ENCODE results near the gene NUBPL.

The NUBPL gene, protein sequence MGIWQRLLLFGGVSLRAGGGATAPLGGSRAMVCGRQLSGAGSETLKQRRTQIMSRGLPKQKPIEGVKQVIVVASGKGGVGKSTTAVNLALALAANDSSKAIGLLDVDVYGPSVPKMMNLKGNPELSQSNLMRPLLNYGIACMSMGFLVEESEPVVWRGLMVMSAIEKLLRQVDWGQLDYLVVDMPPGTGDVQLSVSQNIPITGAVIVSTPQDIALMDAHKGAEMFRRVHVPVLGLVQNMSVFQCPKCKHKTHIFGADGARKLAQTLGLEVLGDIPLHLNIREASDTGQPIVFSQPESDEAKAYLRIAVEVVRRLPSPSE

DNA sequence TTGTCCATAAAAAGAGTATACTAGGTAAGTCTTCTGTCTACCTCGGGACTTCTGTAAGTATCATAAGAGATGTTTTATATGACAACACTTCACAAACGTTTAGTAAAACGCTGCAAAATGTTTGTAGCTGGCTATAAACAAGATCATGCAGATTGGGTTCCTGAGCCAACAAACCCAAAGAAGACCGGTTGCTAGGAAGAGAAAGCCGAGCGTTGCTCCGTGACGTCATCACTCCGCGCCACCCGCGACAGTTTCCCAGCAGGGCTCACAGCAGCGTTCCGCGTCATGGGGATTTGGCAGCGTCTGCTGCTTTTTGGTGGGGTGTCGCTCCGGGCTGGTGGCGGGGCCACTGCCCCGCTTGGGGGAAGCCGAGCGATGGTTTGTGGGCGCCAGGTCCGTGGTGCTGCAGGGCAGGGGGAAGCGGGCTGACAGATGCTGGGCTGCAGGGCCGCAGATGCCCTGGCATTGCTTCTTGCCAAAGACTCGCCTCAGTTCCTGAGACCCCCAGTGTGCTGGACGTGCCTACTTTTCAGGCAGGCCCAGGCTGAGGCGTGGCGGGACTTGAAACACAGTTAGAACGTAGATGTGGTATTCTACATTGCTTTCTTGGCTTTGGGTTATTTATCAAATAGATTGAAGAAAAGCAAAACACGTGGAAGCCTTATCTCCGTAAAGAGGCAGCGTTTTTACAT, at the start of gene NUBPL:
TSS of gene NUBPL (plus strand) at position 250 of the 692 bp plus-strand sequence. CDS start at position 286, 36 bp downstream.
- intact Hi-C loops (cut with DNase I) = loop anchor here (2.0 to 10.0 kb wide), 2 partner anchors 104 to 514 kb away; partner anchors contain the start of genes ARHGAP5 and DTD2
- DNase-seq = peak; percentile 92 to 99 (median 94)

DNA sequence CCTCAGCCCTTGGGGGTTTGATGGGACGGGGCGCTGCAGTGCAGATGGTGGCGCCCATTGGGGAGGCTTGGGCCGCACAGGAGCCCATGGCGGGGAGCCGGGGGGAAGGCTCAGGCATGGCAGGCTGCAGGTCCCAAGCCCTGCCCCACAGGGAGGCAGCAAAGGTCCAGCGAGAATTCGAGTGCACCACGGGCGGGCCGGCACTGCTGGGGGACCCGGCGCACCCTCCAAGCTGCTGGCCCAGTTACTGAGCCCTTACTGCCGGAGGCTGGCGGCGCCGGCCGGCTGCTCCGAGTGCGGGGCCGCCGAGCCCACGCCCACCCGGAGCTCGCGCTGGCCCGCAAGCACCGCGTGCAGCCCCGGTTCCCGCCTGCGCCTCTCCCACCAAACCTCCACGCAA, 34.1 kb upstream of the NUBPL start:
- DNase-seq = no peak
- intact Hi-C loops (cut with DNase I) = no loop called here

DNA sequence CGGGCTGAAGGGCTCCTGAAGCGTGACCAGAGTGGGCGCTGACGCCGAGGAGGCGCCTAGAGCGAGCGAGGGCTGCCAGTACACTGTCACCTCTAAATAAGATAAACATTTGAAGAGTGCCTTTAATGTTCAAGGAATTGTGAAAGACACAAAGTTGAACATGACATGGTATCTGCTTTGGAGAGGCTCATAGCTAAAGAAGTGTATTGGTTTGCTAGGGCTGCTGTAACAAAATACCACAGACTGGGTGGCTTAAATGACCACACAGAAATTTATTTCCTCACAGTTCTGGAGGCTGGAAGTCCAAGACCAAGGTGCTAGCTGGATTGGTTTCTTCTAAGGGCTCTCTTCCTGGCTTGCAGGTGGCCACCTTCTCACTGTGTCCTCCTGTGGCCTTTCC, 33.7 kb upstream of the NUBPL start:
- DNase-seq = no peak

DNA sequence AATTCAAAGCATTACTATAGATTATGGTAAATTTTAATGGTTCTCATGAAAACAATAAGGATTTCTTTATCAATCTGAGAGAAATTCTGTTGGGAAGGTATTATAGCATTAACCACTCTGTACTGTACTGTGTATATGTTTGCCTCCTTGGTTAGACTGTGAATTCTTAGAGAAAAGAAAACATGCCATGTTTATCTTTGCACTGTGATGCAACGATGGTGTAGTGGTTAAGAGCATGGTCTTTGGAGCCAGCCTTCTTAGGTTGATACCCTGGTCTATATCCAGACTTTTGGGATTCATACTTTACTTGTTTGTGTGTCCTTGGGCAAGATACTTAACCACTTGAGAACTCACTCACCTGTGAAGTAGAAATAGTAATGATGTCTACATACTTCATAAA, 32.2 kb upstream of the NUBPL start:
- no peak for DNase-seq
- intact Hi-C loops (cut with DNase I) = no loop called here

More for the DNA sequence above, 33.7 kb upstream of the NUBPL start:
- intact Hi-C loops (cut with DNase I) = no loop called here

DNA sequence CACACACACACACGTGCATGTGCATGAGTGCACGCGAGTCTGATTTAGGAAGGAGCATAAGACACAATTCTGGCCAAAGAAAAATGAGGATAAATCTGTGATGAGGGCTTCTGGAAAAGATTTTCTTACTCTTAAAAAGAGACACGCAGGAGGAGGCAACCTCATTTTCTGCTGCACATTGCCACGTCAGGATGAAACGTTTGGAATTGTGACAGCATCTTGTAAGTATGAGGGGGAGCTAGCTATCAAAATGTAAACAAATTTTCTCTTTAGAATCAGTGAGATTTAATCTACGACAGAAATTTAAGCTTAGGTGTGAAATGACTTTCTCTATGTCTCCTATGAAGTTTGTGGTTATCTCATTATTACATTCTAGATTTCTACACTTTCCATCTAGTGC, 31.1 kb upstream of the NUBPL start:
- intact Hi-C loops (cut with DNase I) = no loop called here
- DNase-seq = no peak

DNA sequence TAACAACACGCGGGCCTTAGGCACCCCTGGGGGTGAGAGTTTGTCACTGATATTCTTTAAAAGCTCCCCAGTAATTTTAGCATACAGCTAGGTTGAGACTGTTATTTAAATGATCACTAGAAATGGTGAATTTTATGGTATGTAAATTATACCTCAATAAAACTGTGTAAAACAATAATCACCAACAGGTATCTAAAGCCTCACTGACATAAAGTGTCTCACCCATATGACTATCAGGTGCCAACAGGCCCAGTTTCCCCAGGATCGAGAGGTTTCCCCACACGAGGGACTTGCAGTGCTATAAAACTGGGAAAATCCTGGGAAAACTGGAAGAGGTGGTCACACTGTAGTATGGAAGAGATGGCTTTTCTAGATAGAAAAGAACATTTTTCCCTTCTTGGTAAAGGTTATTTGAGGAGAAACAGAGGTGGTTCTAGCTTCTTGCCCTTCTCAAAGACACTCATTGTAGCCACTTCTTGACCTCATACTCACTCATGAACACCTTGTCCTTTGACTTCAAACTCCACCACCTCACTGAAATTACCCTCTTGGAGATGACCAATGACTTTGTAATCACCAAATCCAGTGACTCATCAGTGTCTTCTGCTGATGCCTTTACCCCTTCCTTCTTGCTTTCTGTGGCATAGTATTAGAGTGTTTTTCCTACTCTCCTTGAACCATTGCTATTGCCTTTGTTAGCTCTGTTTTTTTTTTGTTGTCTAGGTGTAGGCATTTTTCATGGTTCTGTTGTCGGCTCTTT, 24.8 kb upstream of the NUBPL start:
- intact Hi-C loops (cut with DNase I) = no loop called here
- DNase-seq = no peak

DNA sequence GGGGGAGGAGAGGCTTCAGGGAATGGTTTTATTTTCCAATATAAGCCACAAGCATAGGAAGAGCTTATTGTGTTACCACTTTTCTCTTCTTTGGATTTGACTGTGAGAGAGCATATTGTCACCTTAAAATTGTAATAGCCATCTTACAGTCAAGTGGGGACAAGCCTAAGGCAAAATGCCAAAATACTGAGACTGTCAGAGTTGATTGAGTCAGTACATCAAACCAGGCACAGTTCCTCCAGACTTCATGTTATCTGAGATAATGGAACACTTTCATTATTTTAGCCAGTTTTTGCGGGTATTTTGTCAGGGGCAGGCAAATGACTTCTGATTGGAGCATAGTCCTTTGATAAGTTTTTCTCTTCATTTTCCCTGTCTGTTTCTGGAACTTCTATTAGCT, 19.5 kb upstream of the NUBPL start:
- DNase-seq = no peak
- intact Hi-C loops (cut with DNase I) = no loop called here

DNA sequence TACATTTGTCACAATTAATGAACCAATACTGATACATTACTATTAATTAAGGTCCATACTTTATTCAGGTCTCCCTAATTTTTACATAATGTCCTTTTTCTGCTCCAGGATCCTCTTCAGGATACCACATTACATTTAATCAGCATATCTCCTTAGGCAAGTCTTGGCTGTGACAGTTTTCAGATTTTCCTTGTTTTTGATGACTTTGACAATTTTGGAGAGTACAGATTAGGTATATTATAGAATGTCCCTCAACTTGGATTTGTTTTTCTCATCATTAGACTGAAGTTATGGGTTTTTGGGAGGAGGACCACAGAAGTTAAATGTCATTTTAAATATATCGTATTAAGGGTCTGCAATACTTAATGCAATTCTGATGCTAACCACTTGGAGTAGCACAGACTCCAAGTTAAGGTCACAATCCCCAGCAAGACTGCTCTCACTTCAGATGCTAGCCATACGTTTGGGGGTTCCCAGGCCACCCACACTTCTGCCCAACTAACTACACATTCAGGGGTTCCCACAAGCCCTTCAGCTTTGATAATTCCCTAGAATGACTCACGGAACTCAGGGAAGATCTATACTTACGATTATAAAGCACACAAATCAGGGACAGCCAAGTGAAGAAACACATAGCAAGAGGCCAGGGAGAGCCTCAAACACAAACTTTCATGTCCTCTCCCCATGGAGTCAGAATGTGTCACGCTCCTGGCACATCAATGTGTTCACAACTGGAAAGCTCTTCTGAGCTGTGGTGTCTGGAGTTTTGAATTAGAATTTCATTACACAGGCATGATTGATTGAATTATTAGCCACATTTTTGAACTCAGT, 17.0 kb upstream of the NUBPL start:
- intact Hi-C loops (cut with DNase I) = no loop called here
- no peak for DNase-seq

DNA sequence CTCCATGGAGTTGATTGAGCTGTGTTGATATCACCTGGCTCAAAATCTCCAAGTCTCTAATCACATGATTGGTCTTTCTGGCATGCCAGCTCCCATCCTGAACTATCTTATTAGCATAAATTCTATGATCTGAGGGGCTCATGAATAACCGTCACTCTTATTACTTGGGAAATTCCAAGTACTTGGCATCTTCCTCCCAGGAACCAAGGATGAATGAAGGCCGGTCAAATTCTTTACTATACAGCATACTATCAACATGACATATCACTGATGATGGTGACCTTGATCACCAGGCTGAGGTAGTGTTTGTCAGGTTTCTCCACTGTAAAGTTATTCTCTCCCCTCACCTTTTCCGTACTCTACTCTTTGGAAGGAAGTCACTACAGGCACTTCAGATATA, 16.4 kb upstream of the NUBPL start:
- intact Hi-C loops (cut with DNase I) = no loop called here
- DNase-seq = no peak

DNA sequence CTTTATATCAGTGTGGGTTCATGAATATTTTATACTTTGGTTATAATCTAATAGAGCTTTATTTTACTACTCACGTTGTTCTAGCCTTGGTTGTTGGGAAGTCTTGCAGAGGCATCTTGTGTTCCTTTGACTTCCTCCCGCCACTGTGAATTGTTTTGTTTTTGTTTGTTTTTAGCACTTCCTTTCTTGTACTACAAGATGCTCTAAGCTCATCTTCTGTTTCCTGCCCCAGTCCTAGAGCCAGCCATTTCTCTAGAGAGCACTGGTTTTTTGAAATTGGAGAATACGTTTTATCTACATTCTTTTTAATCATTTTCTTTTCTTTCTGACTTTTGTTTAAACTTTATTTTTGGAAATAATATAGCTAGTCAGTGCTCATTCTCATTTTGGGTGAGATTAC, 15.9 kb upstream of the NUBPL start:
- intact Hi-C loops (cut with DNase I) = no loop called here
- DNase-seq = no peak

DNA sequence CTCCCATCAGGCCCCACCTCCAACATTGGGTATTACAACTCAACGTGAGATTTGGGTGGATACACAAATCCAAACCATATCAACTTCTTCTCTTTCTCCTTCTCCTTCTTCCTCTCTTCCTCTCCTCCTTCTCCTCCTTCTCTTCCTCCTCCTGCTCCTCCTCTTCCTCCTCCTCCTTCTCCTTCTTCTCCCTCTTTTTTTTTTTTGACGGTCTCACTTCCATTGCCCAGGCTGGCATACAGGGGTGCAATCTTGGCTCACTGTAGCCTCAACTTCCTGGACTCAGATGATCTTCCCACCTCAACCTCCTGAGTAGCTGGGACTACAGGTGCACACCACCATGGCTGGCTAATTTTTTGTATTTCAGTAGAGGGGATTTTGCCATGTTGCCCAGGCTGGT, 11.4 kb upstream of the NUBPL start:
- no peak for DNase-seq
- intact Hi-C loops (cut with DNase I) = no loop called here

DNA sequence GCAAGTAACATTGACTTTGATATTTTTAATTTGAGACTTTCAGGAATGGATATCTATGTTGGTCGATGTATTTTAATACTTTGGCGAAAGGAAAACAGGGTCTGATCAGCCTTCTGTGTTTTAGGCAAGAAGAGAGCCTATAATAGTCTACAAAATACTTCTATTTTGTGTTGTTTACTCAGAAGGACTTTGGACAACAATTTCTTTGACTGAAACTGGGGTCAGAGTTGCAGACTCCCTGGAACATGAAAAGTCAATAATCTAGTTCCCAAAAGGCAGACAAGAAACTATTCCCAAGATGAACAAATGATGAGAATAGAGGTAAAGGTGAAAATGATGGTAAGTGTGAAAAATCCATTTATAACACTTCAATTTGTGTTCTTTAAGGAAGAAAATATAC, 10.6 kb upstream of the NUBPL start:
- intact Hi-C loops (cut with DNase I) = no loop called here

DNA sequence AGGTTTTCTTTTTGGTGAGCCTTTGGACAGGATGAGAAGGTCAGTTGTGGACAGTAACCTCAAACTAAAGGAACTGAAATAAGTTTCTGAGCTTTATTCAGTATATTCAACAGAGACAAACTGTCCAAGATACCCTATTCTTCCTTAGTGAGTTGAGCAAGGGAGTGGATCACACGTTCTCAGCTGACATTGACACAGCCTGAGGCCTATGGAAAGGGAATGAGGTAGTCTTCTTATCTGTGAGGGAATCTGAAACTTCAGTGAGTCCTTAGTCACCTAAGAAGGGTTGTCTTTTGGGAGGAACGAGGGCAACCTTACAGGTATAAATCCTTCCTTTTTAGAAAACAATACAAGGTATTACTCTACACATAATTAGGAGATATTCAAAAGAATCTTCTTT, 5.0 kb upstream of the NUBPL start:
- intact Hi-C loops (cut with DNase I) = no loop called here
- no peak for DNase-seq

More for the DNA sequence above, 10.6 kb upstream of the NUBPL start:
- no peak for DNase-seq

DNA sequence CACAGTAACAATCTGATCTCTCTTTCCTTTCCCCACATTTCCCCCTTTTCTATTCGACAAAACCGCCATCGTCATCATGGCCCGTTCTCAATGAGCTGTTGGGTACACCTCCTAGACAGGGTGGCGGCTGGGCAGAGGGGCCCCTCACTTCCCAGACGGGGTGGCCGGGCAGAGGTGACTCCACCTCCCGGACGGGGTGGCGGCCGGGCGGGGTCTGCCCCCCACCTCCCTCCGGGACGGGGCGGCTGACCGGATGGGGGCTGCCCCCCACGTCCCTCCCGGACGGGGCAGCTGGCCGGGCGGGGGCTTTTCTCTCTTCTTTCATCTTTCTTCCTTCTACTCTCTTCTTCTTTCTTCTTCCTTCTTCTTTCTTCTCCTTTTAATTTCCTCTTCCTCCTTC, 1.3 kb upstream of the NUBPL start:
- DNase-seq = peak in 1 of 10 donors; percentile 59
- intact Hi-C loops (cut with DNase I) = loop anchor here (2.0 to 10.0 kb wide), 2 partner anchors 103 to 515 kb away; partner anchors contain the start of genes ARHGAP5 and DTD2

DNA sequence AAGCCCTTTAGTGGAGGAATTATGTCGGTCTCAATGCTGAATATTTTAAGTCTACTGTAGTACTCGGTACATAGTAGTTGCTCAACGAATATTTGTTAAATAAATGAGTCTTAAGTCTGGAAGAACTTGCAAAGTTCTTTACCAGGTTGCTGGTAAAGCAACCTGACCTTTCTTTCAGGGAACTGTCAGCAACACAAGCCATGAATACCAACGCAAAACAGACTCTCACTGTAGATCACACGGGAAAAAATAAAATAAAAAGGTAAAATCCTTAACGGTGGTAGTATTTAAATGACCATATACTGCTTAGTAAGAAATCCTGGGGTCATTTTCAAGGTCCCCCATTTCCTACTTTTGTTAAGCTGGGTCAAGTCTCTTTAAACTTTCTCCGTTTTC, 447 bp upstream of the NUBPL start:
- intact Hi-C loops (cut with DNase I) = loop anchor here (2.0 to 10.0 kb wide), 2 partner anchors 104 to 514 kb away; partner anchors contain the start of genes ARHGAP5 and DTD2
- no peak for DNase-seq

DNA sequence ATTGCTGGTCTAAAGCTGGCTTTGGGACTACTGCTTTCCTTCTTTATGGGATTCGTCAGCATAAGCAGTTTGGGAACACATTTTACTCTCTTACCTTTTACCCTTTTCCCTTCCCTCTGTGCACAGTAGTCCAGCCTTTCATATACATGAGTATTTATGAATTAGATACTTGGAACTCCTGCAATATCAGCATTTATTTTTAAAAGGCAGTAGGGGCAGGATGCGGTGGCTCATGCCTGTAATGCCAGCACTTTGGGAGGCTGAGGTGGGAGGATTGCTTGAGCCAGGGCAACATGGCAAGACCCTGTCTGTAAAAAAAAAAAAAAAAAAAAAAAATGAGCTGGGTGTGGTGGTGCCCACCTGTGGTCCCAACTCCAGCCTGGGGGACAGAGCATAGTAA, 3.0 kb downstream of the NUBPL start:
- intact Hi-C loops (cut with DNase I) = loop anchor here (10.0 kb wide), 1 partner anchor 511 kb away; the partner anchor contains the start of gene ARHGAP5
- no peak for DNase-seq

DNA sequence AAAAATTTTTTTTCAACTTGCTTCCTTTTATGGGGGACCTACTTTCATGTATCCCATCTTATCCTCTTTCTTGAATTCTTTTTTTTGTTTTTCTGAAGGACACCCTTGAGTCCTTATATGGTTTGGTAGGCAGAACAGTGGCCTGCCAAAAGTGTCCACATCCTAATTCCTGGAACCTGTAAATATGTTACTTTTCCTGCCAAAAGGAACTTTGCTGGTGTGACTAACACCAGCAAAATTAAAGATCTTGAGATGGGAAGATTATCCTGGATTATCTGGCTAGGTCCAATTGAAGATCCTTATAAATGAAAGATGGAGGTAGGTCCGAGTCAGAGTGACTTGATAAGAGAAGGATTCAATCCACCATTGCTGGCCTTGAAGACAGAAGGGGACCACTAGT, 5.3 kb downstream of the NUBPL start:
- DNase-seq = no peak
- intact Hi-C loops (cut with DNase I) = loop anchor here (10.0 kb wide), 1 partner anchor 508 kb away; the partner anchor contains the start of gene ARHGAP5

DNA sequence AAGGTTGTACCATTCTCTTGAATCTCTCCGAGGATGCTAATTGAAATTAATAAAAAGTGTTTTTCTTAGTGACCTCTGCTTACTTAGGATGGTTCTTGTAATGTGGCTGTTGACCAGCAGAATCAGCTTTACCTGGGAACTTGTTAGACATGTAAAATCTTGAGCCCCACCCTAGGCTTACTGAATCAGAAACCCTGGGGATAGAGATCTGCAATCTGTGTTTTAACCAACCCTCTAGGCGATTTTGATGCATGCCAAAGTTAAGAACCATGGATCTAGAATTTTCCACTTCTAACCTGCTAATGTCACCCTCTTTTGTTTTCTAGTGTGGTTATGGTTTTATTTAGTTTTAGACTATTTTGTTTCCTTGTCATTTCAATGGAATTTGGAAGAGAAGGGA, 6.5 kb downstream of the NUBPL start:
- DNase-seq = no peak
- intact Hi-C loops (cut with DNase I) = loop anchor here (10.0 kb wide), 1 partner anchor 507 kb away; the partner anchor contains the start of gene ARHGAP5

DNA sequence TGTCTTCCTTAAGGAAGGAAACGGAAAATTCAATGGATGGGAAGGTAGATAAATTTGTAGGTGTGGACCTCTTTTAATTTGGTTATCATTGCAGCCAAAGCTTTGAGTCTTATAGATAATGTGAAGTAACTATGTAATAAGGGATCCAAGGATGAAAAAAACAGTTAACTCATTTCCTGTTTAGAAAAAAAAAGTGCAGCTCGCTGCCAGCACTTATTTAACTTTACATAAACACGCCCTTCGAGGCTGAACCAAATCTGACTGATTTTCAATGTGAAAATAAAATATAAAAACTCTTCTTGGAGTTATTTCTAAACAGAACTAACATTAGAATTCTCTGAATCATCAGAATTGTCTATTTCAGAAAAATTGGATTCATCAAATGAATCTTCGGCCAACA, 7.0 kb downstream of the NUBPL start:
- intact Hi-C loops (cut with DNase I) = loop anchor here (10.0 kb wide), 1 partner anchor 507 kb away; the partner anchor contains the start of gene ARHGAP5
- DNase-seq = no peak

DNA sequence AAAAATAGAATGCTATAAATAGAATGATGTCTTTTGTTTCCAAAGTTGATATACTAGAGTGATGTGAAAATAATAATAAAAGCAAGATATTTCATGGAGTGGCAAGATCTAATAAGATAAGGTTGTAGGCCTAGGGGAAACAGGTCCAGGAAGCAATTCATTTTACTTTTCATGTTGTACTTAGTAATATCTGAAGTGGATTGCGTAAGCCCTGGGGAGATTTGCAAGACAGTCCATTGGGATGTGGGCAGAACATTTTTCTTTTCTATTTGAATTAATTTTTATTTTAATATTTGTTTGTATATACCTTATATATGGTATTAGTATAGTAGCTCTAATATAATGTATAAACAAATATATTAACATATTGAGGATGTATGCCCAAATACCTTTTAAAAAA, 7.5 kb downstream of the NUBPL start:
- DNase-seq = no peak
- intact Hi-C loops (cut with DNase I) = loop anchor here (10.0 kb wide), 1 partner anchor 506 kb away; the partner anchor contains the start of gene ARHGAP5
